Activated T-helper 1 cell treated with Interleukin-2 at 50 U/mL for 16 hours (primary cell): Measurements from ENCODE around the gene NKX1-2.

ENCODE experiments used
- DNase-seq: peaks from one replicate; pipeline ENCODE4 v3.0.0-alpha.2; 2020; ENCODE audit warnings: low read depth

The NKX1-2 gene

DNA sequence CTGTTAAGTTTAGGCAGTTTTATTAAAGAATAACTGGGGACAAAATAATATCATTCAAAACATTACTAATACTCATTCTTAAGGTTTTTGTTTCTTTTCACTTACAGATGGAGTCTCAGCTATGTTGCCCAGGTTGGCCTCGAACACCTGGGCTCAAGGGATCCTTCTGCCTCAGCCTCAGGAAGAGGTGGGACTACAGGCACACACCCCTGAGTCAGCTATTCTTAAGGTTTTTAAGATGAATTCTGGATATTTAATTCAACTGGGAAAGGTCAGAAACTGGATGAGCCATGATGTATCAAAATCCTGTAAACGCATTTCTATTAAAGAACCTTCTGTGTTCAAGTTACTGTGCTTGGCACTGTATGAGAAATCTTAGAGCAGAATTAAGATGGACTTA is 34.6 kb downstream of the NKX1-2 start:
- DNase-seq = no peak

DNA sequence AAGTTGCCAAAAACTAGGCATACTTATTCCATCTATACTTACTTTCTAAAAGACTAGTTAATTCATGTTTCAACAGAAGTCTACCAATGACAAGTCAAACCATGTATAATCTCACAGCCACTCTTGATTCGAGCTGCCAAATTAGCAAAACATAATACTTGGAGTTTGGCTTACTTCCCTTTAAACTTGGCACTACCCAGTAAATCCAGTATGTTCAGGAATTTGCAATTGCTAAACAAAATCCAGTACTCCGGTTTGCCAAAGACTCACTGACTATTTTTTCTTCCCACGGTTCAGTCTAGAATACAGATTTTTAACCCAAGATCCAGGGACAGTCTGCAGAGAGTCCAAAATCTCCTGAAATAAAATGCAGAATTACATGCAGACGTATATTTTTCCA is 35.8 kb downstream of the NKX1-2 start:
- DNase-seq = no peak

DNA sequence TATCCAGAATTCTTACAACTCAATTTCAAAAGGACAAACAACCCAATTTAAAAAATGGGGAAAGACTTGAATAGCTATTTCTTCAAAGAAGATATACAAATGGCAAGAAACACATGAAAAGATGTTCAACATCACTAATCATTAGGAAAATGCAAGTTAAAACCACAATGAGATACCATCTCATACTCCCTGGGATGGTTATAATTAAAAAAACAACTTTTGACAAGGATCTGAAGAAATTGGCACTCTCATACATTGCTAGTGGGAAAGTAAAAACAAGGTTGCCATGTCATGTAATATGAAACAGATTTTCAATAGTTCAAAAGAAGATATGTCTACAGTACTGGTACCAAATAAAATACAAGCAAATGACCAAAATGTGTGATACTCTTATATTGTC is 40.1 kb downstream of the NKX1-2 start:
- DNase-seq = no peak

DNA sequence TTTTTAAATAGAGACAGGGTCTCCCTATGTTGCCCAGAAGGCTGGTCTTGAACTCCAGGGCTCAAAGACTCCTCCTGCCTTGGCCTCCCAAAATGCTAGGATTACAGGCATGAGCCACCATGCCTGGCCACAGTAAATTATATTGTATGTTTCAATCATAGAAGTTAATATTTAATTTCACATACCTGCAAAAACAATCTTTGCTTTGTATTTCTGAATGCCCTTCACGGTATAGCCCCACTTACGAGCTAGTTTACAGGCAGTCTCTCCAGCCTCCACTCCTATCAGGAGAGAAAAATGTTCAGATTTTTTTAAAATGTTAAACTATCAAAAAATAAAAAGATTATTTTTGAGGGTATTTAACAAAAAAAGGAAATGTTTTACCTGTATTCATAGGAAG is 41.5 kb downstream of the NKX1-2 start:
- DNase-seq = no peak

DNA sequence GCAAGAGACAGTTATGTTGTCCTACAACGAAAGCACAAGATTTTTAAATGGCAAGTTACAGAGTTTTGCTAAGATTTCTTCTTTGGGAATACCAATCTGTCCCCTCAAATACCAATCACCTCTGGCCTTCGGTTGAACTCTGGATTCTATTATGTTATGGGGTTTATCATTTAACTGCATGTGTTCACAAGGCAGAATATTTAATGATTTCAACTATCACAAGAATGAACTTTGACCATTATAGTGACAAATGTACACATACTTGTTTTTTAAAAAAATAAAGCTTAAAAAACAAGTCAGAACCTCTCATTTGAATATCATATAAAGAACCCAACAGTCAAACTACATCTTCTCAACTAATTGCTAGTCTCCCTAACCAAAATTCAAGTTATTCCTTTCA is 42.4 kb downstream of the NKX1-2 start:
- no peak for DNase-seq

DNA sequence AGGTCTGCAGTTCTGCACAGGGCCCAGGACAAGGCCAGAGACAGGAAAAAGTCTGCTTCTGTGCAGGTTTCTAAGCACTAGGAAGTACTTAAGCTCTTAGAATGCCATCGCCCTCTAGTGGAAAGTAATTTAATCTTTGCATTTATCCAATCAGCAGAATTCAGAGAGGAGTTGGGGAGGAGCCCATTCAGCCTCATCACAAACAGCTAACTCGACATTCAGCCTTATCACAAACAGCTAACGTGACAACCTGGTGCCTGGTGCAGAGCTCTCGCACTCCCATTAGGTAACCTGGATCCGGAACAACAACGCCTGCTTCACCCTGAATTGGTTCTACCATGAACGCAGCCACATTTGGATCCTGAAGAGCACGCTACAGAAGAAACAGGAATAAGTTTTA is 46.3 kb downstream of the NKX1-2 start:
- DNase-seq = no peak

DNA sequence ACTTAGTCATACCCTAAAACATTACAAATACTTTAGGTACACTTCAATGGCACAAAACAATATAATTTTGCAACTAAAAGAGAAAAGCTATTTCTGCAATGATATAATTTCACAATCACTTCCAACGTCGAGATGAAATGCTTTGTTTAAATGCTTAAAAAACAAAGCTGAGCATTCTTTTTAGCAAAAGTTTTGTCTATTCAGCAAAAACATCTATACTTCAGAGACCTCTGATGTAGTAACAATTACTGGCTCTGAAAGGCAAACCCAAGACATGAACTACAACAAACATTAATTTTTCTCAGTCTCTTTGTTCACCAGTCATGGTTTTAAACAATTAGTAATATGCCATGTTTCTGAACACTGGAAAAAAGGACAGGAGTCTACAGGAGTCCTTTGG is 47.6 kb downstream of the NKX1-2 start:
- DNase-seq = no peak

DNA sequence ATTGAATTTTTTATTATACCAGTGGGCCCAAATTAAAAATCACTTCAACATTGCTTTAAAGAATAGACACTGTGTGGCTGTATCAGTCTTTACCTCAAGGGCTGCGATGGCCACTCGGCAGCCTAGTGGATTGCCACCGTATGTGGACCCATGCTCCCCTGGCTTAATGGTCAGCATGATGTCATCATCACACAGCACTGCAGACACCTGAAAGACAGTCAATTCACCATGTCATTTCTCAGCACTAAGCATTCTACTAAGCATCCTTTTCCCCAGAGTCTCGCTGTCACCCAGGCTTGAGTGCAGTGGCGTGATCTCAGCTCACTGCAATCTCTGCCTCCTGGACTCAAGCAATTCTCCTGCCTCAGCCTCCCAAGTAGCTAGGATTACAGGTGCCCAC is 48.2 kb downstream of the NKX1-2 start:
- DNase-seq = no peak
